ENCODE results near the gene KLHDC3. TPM values are rescaled to one million over a fixed set of nuclear protein-coding genes. Genes with fewer than 3 reads are reported as not detected.

KLHDC3 gene
- total and polyA plus RNA-seq, 2 donors (not counting 3 experiments of a cell fraction or from before 2014, with no cell fraction given) = 84.8 to 120 TPM

DNA sequence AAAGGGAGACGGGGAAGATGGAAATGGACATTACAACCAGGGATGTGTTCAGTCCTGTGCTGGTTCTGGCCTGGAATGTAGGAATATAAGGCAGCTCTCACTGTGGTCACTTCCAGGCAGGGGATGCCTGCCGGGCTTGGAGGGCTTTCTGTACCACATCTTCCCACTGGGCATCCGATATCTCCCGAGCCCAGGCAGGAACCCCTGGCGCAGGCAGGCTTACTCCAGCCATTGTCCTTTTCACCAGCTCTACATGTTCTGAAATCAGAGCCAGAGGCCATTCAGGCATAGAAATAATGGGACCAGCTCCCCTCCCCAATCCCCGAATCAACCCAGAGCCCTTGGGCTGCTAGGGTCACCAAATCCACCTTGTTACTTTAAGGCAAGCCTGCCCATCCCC, 1.7 kb upstream of the KLHDC3 start:
- Histone ChIP-seq H3K9ac (replicated peaks; ENCODE audit: extremely low read depth, insufficient read depth, low read length) (no peak overlapping the region), H3K79me2 (ENCODE audit: control insufficient read depth, insufficient read depth, low read length) (peaks cover 34% of the 10 kb centered on the region), H4K20me1 (replicated peaks; ENCODE audit: control insufficient read depth, extremely low read depth, insufficient read depth, low read length) (no peaks in the 10 kb centered on the region), H3K9me3 (replicated peaks; ENCODE audit: control insufficient read depth, insufficient read depth, low read length) (no peaks in the 10 kb centered on the region), H3K4me1 (ENCODE audit: control insufficient read depth, extremely low read depth, insufficient read depth, low read length) (peaks cover 17% of the 10 kb centered on the region), H3K27ac (ENCODE audit: insufficient read depth, low read depth, low read length) (no peak overlapping the region), H3K4me2 (ENCODE audit: insufficient read depth, low read length) (peak overlapping the region; percentile 86), H3K9me1 (replicated peaks; ENCODE audit: control insufficient read depth, extremely low read depth, insufficient read depth, low read length) (no peaks in the 10 kb centered on the region), H3K36me3 (ENCODE audit: control insufficient read depth in 2 of 2, extremely low read depth in 1 of 2, insufficient read depth in 2 of 2, low read length in 2 of 2) (peaks cover 14 to 28% of the 10 kb centered on the region in 2 experiments), H2AFZ (ENCODE audit: low read depth, low read length) (no peak overlapping the region), H3K27me3 (ENCODE audit: control insufficient read depth in 2 of 2, insufficient read depth in 2 of 2, low read length in 2 of 2) (no peaks in the 10 kb centered on the region), H3K4me3 (replicated peaks in 1 of 3; ENCODE audit: insufficient read depth in 1 of 3, low read depth in 1 of 3, low read length in 3 of 3) (no peak overlapping the region)
- POLR2A ChIA-PET = interaction anchor here (1.0 kb wide), 1 partner anchor 28 kb away, joined by 3 read pairs; the partner anchor contains the start of gene PPP2R5D
- no peak for DNase-seq (ENCODE audit: low read depth, low spot score)
- FAIRE-seq = no peak
- dilution Hi-C loops (cut with MboI; ENCODE audit: extremely low pct_ligation_motif_present, low sequenced_read_pairs) (no loop called here), intact Hi-C loops (cut with micrococcal nuclease) (loop anchor here (5.0 kb wide), 1 partner anchor 50 kb away; the partner anchor contains the start of gene GNMT)
- TF ChIP-seq EZH2 (IDR thresholded peaks at IDR 0.05; ENCODE audit: borderline replicate concordance, low read depth, low read length, severe bottlenecking) (no peak), MYC (IDR thresholded peaks at IDR 0.05; ENCODE audit: low read depth, low read length) (no peak), GATA2 (IDR thresholded peaks at IDR 0.05; ENCODE audit: insufficient read depth, insufficient read length, low read depth, low read length) (no peak)
- TF ChIP-seq, protein P1, sequence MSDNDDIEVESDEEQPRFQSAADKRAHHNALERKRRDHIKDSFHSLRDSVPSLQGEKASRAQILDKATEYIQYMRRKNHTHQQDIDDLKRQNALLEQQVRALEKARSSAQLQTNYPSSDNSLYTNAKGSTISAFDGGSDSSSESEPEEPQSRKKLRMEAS (IDR thresholded peaks at IDR 0.05; ENCODE audit: insufficient read depth, insufficient read length) = no peak
- no TSS peak for BruUV-seq (replicated peaks)
- CTCF ChIA-PET = interaction anchor here (8.7 kb wide), 1 partner anchor 132 kb away, joined by 55 read pairs; no protein-coding TSS in a partner anchor

DNA sequence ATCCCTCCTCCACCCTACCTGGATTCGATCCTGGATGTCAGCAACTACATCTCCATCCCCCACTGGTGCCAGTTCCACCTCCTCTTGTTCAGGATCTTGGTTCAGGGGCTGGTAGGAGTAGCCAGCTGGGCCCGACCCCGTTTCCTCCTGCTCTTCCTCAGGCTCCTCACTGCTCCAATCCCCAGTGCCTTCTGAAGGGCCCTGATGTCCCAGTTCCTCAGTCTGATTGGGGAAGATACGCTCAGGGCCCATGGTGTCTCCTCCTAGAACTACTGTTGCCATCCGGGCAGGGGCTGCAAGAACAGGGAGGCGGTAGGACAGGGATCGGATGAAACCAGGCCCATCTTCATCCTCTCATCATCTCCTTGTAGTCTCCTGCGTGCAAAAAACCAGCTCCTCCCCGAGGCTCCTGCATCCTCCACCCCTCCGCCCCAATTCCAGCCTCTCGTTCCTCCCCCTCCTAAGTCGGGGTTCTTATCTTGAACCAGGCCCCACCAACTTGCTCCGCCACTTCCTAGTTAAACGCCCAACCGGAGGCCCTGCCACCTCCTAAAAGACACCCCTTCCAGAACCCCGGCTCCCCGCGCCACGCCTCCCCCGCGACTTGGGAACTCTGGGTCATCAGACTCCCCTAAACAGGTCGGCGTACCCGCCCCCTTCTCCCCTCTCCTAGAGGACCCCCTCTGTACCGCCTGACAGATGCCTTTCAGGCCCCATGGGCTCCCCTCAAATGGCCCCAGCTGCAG, 779 bp upstream of the KLHDC3 start:
- Histone ChIP-seq H3K36me3 (ENCODE audit: control insufficient read depth in 2 of 2, extremely low read depth in 1 of 2, insufficient read depth in 2 of 2, low read length in 2 of 2) (peaks cover 10 to 26% of the 10 kb centered on the region in 2 experiments), H3K9ac (replicated peaks; ENCODE audit: extremely low read depth, insufficient read depth, low read length) (peak overlapping the region; percentile 49), H3K79me2 (ENCODE audit: control insufficient read depth, insufficient read depth, low read length) (peaks cover 34% of the 10 kb centered on the region), H3K4me2 (ENCODE audit: insufficient read depth, low read length) (peak overlapping the region; percentile 86), H3K27me3 (ENCODE audit: control insufficient read depth in 2 of 2, insufficient read depth in 2 of 2, low read length in 2 of 2) (no peaks in the 10 kb centered on the region), H2AFZ (ENCODE audit: low read depth, low read length) (peak overlapping the region; percentile 84), H3K9me3 (replicated peaks; ENCODE audit: control insufficient read depth, insufficient read depth, low read length) (no peaks in the 10 kb centered on the region), H3K4me3 (replicated peaks in 1 of 3; ENCODE audit: insufficient read depth in 1 of 3, low read depth in 1 of 3, low read length in 3 of 3) (peak overlapping the region; percentile 56 to 87 (median 72)), H3K9me1 (replicated peaks; ENCODE audit: control insufficient read depth, extremely low read depth, insufficient read depth, low read length) (no peaks in the 10 kb centered on the region), H3K4me1 (ENCODE audit: control insufficient read depth, extremely low read depth, insufficient read depth, low read length) (peaks cover 17% of the 10 kb centered on the region), H3K27ac (ENCODE audit: insufficient read depth, low read depth, low read length) (peak overlapping the region; percentile 29), H4K20me1 (replicated peaks; ENCODE audit: control insufficient read depth, extremely low read depth, insufficient read depth, low read length) (no peaks in the 10 kb centered on the region)
- CTCF ChIA-PET = interaction anchor here (0.9 to 8.7 kb wide), 6 partner anchors 25 to 131 kb away, joined by 3 to 55 read pairs (median 4); partner anchors contain the start of genes CUL7 and PEX6
- TSS peak; percentile 80 for BruUV-seq (replicated peaks)
- POLR2A ChIA-PET = interaction anchor here (0.7 to 1.9 kb wide), 8 partner anchors 17 to 84 kb away, joined by 3 to 9 read pairs (median 5); partner anchors contain the start of genes CNPY3, CUL7, KLC4 and MRPL2
- FAIRE-seq (peak; percentile 21), DNase-seq (ENCODE audit: low read depth, low spot score) (no peak)
- intact Hi-C loops (cut with micrococcal nuclease) = loop anchor here (1.0 to 5.0 kb wide), 2 partner anchors 29 to 51 kb away; partner anchors contain the start of genes GNMT and PPP2R5D
- dilution Hi-C loops (cut with MboI; ENCODE audit: extremely low pct_ligation_motif_present, low sequenced_read_pairs) = no loop called here
- TF ChIP-seq, protein P1 (IDR thresholded peaks at IDR 0.05; ENCODE audit: insufficient read depth, insufficient read length) = no peak
- TF ChIP-seq MYC (IDR thresholded peaks at IDR 0.05; ENCODE audit: low read depth, low read length) (no peak), GATA2 (IDR thresholded peaks at IDR 0.05; ENCODE audit: insufficient read depth, insufficient read length, low read depth, low read length) (no peak), POLR2A (IDR thresholded peaks at IDR 0.05; ENCODE audit: low read depth, low read length) (peak; percentile 24), FOS (IDR thresholded peaks at IDR 0.05; ENCODE audit: borderline replicate concordance, insufficient read depth, low read length) (no peak), POLR2AphosphoS5 (IDR thresholded peaks at IDR 0.05; ENCODE audit: insufficient read depth, low read depth, low read length) (no peak)
